HG03045 (cell line): ENCODE data around the gene CSF2RB.

Source experiments
- ATAC-seq: cut with Tn5 transposase; IDR thresholded peaks from one replicate; pipeline ENCODE4 v1.9.1; 2021; ENCODE audit warnings: mild to moderate bottlenecking, moderate library complexity; ENCODE audit not compliant: unreplicated experiment

CSF2RB gene

DNA sequence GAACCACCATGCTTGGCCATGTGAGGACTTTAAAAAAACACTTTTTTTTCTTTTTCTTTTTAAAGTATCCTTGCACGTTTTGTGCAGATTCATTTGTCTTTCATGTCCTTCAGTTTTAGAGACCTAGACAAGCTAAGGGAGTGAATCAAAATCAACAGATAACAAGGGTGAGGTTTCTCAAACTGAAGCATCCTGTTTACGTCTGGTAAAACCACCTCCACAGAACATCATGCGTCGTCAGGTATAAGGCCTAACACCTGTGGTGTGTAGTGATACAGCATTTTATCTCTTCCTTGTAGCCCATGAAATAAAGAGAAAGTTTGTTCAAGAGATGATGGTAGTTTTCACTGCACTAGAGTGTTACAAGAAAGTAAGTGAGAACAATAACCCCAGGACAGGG is 26.3 kb upstream of the CSF2RB start:
- no peak for ATAC-seq

GRCh38 chr22:36891646-36892045 is 21.8 kb upstream of the CSF2RB start:
- no peak for ATAC-seq

GRCh38 chr22:36892292-36892691 is 21.1 kb upstream of the CSF2RB start:
- ATAC-seq: no peak

- ATAC-seq: no peak
Measured at GRCh38 chr22:36893262-36893661, 20.2 kb upstream of the CSF2RB start.

DNA sequence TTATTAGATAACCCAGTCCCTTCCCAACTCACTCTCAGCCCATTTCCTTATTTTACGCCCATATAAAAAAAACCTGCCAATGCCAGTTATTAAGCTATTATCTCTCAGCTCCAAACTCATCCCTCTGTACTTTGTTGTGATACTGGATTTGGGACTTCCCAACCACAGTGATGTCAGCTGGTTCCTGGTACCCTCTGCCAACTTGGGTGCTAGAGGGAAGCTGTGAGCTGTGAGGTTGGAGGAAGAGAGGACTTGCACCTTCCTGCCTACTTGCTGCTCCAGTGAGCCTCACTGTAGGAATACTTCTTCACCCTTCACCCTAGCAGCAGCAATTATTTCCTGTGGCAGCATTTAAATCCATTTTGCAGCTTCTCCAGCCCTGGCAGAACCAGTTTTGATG is 19.2 kb upstream of the CSF2RB start:
- no peak for ATAC-seq

- ATAC-seq: no peak
Measured at GRCh38 chr22:36897611-36898010, 15.8 kb upstream of the CSF2RB start.

GRCh38 chr22:36898690-36899089 is 14.7 kb upstream of the CSF2RB start:
- no peak for ATAC-seq

DNA sequence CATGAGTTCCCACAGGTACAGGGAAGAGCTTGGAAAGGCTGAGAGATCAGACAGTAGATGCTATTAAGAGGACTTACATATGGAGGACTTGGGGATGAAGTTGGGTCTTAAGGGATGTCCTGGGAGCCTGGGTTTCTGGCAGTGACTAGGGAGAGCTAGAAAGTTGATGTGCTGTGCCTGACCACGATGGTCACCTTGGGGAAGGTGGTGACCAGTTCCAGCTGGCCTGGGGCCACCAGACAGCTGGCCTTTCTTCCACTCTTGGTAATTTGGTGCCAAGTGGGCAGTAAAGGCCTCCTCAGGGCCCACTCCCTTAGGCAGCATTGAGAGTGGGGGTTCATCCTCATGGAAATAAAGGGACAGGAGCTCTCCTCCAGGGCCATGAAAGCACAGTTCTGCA is 13.9 kb upstream of the CSF2RB start:
- no peak for ATAC-seq

GRCh38 chr22:36900225-36900624 is 13.2 kb upstream of the CSF2RB start:
- no peak for ATAC-seq

- no peak for ATAC-seq
Measured at GRCh38 chr22:36900880-36901279, 12.5 kb upstream of the CSF2RB start.

GRCh38 chr22:36901411-36902142 is 11.9 kb upstream of the CSF2RB start:
- ATAC-seq: peak; percentile 74

- ATAC-seq: no peak
Measured at GRCh38 chr22:36902143-36902926, 11.1 kb upstream of the CSF2RB start.

- no peak for ATAC-seq
Measured at GRCh38 chr22:36904260-36904880, 9.1 kb upstream of the CSF2RB start.

- no peak for ATAC-seq
Measured at GRCh38 chr22:36907253-36908195, 5.9 kb upstream of the CSF2RB start.

DNA sequence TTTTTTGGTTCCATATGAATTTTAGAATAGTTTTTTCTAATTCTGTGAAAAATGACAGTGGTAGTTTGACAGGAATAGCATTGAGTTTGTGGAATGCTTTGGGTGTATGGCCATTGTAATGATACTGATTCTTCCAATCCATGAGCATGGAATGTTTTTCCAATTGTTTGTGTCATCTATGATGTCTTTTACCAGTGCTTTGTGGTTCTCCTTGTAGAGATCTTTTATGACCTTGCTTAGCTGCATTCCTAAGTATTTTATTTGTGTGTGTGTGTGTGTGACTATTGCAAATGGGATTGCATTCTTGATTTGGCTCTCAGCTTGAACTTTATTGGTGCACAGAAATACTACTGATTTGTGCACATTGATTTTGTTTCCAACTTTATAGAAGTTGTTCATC is 3.0 kb upstream of the CSF2RB start:
- ATAC-seq: no peak

GRCh38 chr22:36911887-36912661 is 1.4 kb upstream of the CSF2RB start:
- no peak for ATAC-seq

- no peak for ATAC-seq
Measured at GRCh38 chr22:36912694-36913426, 568 bp upstream of the CSF2RB start.

- no peak for ATAC-seq
Measured at GRCh38 chr22:36914390-36914752, 943 bp downstream of the CSF2RB start.

DNA sequence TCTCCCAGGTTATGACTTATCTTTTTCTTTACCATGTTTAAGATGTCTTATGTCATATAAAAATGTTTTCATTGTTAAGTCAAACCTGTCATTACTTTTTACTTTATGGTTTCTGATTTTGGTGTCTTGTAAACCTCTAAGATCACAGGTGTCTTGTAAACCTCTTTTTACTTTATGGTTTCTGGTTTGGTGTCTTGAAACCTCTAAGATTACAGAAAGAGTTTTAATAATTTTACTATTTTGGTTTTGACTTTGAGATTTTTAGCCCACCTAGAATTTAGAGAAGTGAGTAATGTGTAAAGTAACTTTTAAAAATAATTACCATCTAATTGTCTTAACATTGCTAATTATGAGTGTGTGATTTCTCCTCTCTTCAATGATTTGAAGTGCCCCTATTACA is 2.6 kb downstream of the CSF2RB start:
- ATAC-seq: no peak
